Endothelial cell of umbilical vein (primary cell): Measurements from ENCODE around the gene METAP1.

ENCODE experiments used
- EZH2 ChIP-seq: IDR thresholded peaks from 2 replicates; pipeline ENCODE4 v1.6.1; 2012; ENCODE audit warnings: borderline replicate concordance, low read depth, mild to moderate bottlenecking, moderate library complexity, low read length, inconsistent platforms; ENCODE audit not compliant: severe bottlenecking
- FOS ChIP-seq: IDR thresholded peaks from 2 replicates; pipeline ENCODE4 v1.6.1; 2011; ENCODE audit warnings: mild to moderate bottlenecking, low read length, moderate library complexity, borderline replicate concordance; ENCODE audit not compliant: insufficient read depth
- GATA2 ChIP-seq: IDR thresholded peaks from 2 replicates; pipeline ENCODE4 v1.7.0; 2011; ENCODE audit warnings: low read depth, mild to moderate bottlenecking, moderate library complexity, mixed read lengths, low read length; ENCODE audit not compliant: insufficient read length, insufficient read depth
- MYC ChIP-seq: IDR thresholded peaks from one replicate; pipeline ENCODE4 v1.6.1; 2011; ENCODE audit warnings: mild to moderate bottlenecking, low read depth, low read length
- POLR2A ChIP-seq: IDR thresholded peaks from 2 replicates; pipeline ENCODE4 v1.6.1; 2012; ENCODE audit warnings: low read depth, mild to moderate bottlenecking, control low read depth, low read length
- POLR2AphosphoS5 ChIP-seq: IDR thresholded peaks from 2 replicates; pipeline ENCODE4 v1.6.1; 2012; ENCODE audit warnings: low read depth, mild to moderate bottlenecking, control low read depth, low read length, moderate library complexity; ENCODE audit not compliant: insufficient read depth
- TF ChIP-seq, protein P1 (sequence below), 2 donors: IDR thresholded peaks; 1 replicate in 1 of 2; 2 replicates in 1 of 2; pipeline ENCODE4 v1.5.1; 2011; ENCODE audit warnings: low read length in 2 of 2, mild to moderate bottlenecking in 2 of 2, moderate library complexity in 2 of 2, control low read depth in 1 of 2, inconsistent platforms in 1 of 2, low read depth in 1 of 2; ENCODE audit not compliant: insufficient read depth in 1 of 2; ENCODE audit errors: extremely low read depth in 1 of 2
- TF ChIP-seq, protein P2 (sequence below): IDR thresholded peaks from 2 replicates; pipeline ENCODE4 v1.6.1; 2011; ENCODE audit not compliant: insufficient read depth, insufficient read length

DNA sequence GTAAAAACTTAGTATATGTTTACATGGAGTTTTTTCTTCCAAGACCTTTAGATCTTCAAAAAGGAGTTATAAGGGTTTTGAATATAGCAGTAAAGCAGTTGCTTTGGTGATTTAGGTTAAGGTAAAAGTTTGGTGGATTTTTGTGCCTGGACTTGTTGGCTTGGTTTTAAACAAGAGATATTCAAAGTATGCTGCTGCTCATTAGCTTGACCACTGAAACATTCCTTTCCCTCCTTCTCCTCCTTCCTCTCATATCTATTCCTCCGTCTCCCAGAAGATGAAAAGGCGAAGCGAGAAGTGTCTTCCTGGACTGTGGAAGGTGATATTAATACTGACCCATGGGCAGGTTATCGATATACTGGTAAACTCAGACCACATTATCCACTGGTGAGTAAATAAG, 38.4 kb downstream of the METAP1 start:
- TF ChIP-seq POLR2A (no peak), MYC (no peak), POLR2AphosphoS5 (no peak), EZH2 (no peak), GATA2 (no peak), FOS (no peak)
- TF ChIP-seq, protein P1, sequence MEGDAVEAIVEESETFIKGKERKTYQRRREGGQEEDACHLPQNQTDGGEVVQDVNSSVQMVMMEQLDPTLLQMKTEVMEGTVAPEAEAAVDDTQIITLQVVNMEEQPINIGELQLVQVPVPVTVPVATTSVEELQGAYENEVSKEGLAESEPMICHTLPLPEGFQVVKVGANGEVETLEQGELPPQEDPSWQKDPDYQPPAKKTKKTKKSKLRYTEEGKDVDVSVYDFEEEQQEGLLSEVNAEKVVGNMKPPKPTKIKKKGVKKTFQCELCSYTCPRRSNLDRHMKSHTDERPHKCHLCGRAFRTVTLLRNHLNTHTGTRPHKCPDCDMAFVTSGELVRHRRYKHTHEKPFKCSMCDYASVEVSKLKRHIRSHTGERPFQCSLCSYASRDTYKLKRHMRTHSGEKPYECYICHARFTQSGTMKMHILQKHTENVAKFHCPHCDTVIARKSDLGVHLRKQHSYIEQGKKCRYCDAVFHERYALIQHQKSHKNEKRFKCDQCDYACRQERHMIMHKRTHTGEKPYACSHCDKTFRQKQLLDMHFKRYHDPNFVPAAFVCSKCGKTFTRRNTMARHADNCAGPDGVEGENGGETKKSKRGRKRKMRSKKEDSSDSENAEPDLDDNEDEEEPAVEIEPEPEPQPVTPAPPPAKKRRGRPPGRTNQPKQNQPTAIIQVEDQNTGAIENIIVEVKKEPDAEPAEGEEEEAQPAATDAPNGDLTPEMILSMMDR (IDR thresholded peaks at IDR 0.05; ENCODE audit: extremely low read depth in 1 of 2, insufficient read depth in 1 of 2, low read depth in 1 of 2, low read length in 2 of 2): no peak
- TF ChIP-seq, protein P2, sequence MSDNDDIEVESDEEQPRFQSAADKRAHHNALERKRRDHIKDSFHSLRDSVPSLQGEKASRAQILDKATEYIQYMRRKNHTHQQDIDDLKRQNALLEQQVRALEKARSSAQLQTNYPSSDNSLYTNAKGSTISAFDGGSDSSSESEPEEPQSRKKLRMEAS: no peak
